K562 (cell line): ENCODE data around the gene ARHGEF25. TPM values are rescaled to one million over a fixed set of nuclear protein-coding genes. Genes with fewer than 3 reads are reported as not detected.

ENCODE experiments used
- ATAC-seq: fragments of 200-7000 bp; cut with Tn5 transposase; 3 replicates; pipeline ENCODE4 v1.9.1; 2020; ENCODE audit warnings: moderate library complexity
- BruUV-seq: library from RNA; stranded (reverse); fragments of 400-500 nt; replicated peaks from 2 replicates; lab custom pipeline; 2021; lab: Mats Ljungman, UMichigan
- CTCF ChIA-PET: fragments of 300-600 bp; formaldehyde crosslinking; extraction: SDS; loops from one replicate; lab custom pipeline; 2021; ENCODE audit warnings: low intra/inter-chr PET ratio; lab: Yijun Ruan, JAX
- POLR2A ChIA-PET: fragments of 300-600, 350-650 bp; sonication (Branson Sonifier 250); formaldehyde crosslinking; extraction: SDS; loops from one replicate; lab custom pipeline; 2021; ENCODE audit warnings: antibody characterized with exemption, inconsistent platforms; lab: Yijun Ruan, JAX
- DNase-seq, 4 experiments: peaks; one replicate each; pipeline versions ENCODE4 v3.0.0 to v3.0.0-alpha.2; 2011 to 2018; ENCODE audit warnings: low spot score in 3 of 4, mixed read lengths in 3 of 4; ENCODE audit errors: extremely low read depth in 1 of 4
- FAIRE-seq: peaks from 2 replicates; lab custom pipeline; 2011; peaks lifted over from hg19 to GRCh38; lab: Jason Lieb, UNC
- H2AFZ ChIP-seq: 2 replicates; pipeline ENCODE4 v1.6.0; 2011; ENCODE audit warnings: low read depth, low read length, control low read depth, inconsistent platforms
- H3K27ac ChIP-seq: fragments of 200-600 bp; 3 replicates; pipeline ENCODE4 v1.8.0; 2011; ENCODE audit warnings: low read depth, mild to moderate bottlenecking, control low read depth, inconsistent platforms, low read length, moderate library complexity, mixed read lengths; ENCODE audit errors: extremely low read depth
- H3K27me3 ChIP-seq, 2 experiments: fragments of 300-600 bp in 1 of 2; 2 replicates in 1 of 2; 3 replicates in 1 of 2; pipeline versions ENCODE4 v1.6.0 to v1.8.0; 2011; ENCODE audit warnings: inconsistent platforms in 2 of 2, low read length in 2 of 2, mild to moderate bottlenecking in 1 of 2, mixed read lengths in 1 of 2, moderate library complexity in 1 of 2; ENCODE audit not compliant: control insufficient read depth in 2 of 2, insufficient read depth in 2 of 2
- H3K36me3 ChIP-seq: fragments of 300-600 bp; 3 replicates; pipeline ENCODE4 v1.8.0; 2011; ENCODE audit warnings: mild to moderate bottlenecking, low read length, inconsistent platforms; ENCODE audit not compliant: control insufficient read depth, insufficient read depth
- H3K4me1 ChIP-seq, 2 experiments: fragments of 200-600 bp in 1 of 2; replicated peaks in 1 of 2; 2 replicates in 1 of 2; 3 replicates in 1 of 2; pipeline versions ENCODE4 v1.5.1 to v1.8.0; 2011; ENCODE audit warnings: inconsistent platforms in 2 of 2, low read length in 2 of 2, mild to moderate bottlenecking in 1 of 2, mixed read lengths in 1 of 2, moderate library complexity in 1 of 2; ENCODE audit not compliant: control insufficient read depth in 2 of 2, insufficient read depth in 2 of 2
- H3K4me2 ChIP-seq: 2 replicates; pipeline ENCODE4 v1.6.1; 2011; ENCODE audit warnings: low read length, control low read depth, inconsistent platforms, mixed read lengths; ENCODE audit not compliant: insufficient read depth
- H3K4me3 ChIP-seq: fragments of 200-600 bp; sonication (generic), shearing (Covaris generic); 2 replicates; pipeline ENCODE4 v1.5.1; 2016; ENCODE audit warnings: control low read depth, inconsistent platforms
- H3K79me2 ChIP-seq: fragments of 200-600 bp; 3 replicates; pipeline ENCODE4 v1.8.0; 2011; ENCODE audit warnings: low read length, inconsistent platforms; ENCODE audit not compliant: control insufficient read depth, insufficient read depth
- H3K9ac ChIP-seq, 2 experiments: 2 replicates each; pipeline versions ENCODE4 v1.6.0 to v1.6.1; 2011; ENCODE audit warnings: low read depth in 2 of 2, low read length in 2 of 2, control low read depth in 1 of 2, inconsistent platforms in 1 of 2, mild to moderate bottlenecking in 1 of 2, mixed read lengths in 1 of 2; ENCODE audit not compliant: insufficient read depth in 1 of 2
- H3K9me1 ChIP-seq: one replicate; pipeline ENCODE4 v1.6.0; 2011; ENCODE audit warnings: inconsistent platforms, mild to moderate bottlenecking, low read length, moderate library complexity; ENCODE audit not compliant: control insufficient read depth, insufficient read depth
- H3K9me3 ChIP-seq: replicated peaks from 2 replicates; pipeline ENCODE4 v1.5.1; 2011; ENCODE audit warnings: low read depth, low read length, inconsistent platforms; ENCODE audit not compliant: control insufficient read depth, insufficient read depth
- H4K20me1 ChIP-seq: replicated peaks from 2 replicates; pipeline ENCODE4 v1.6.1; 2011; ENCODE audit warnings: low read length, inconsistent platforms, mixed read lengths; ENCODE audit not compliant: control insufficient read depth, insufficient read depth
- FOXP4 ChIP-seq: sonication (generic); formaldehyde crosslinking; IDR thresholded peaks from 2 replicates; pipeline ENCODE4 v1.8.0; 2022; ENCODE audit warnings: mild to moderate bottlenecking, missing genetic modification reagents, borderline replicate concordance
- HMGXB4 ChIP-seq: sonication (generic); formaldehyde crosslinking; IDR thresholded peaks from 2 replicates; pipeline ENCODE4 v1.8.1; 2023; ENCODE audit warnings: mild to moderate bottlenecking, missing genetic modification reagents
- KLF16 ChIP-seq: IDR thresholded peaks from 2 replicates; pipeline ENCODE4 v1.6.1; 2016; ENCODE audit warnings: antibody characterized with exemption
- MCM3 ChIP-seq: fragments of 450-650 bp; IDR thresholded peaks from 2 replicates; pipeline ENCODE4 v1.6.1; 2016
- MTF1 ChIP-seq: fragments of 250-450 bp; sonication (Bioruptor Pico); IDR thresholded peaks from 2 replicates; pipeline ENCODE4 v1.9.0; 2021; ENCODE audit warnings: moderate library complexity, mild to moderate bottlenecking, inconsistent platforms, borderline replicate concordance
- NFE2L1 ChIP-seq: fragments of 450-650 bp; IDR thresholded peaks from 2 replicates; pipeline ENCODE4 v1.6.1; 2016; ENCODE audit warnings: missing genetic modification characterization, low read depth, mild to moderate bottlenecking, missing compliant biosample characterization, moderate library complexity, borderline replicate concordance
- SOX6 ChIP-seq: fragments of 450-650 bp; IDR thresholded peaks from 2 replicates; pipeline ENCODE4 v1.6.1; 2014; ENCODE audit warnings: mild to moderate bottlenecking
- ZBTB33 ChIP-seq: sonication (generic); formaldehyde crosslinking; IDR thresholded peaks from 2 replicates; pipeline ENCODE4 v1.8.1; 2023; ENCODE audit warnings: mild to moderate bottlenecking, missing genetic modification reagents
- ZNF584 ChIP-seq: fragments of 200-800 bp; sonication (Bioruptor generic); IDR thresholded peaks from 2 replicates; pipeline ENCODE4 v1.6.1; 2016; ENCODE audit warnings: low read depth, mild to moderate bottlenecking, missing genetic modification characterization, missing compliant biosample characterization
- WGBS: fragments of 100-300 bp; shearing (Covaris generic); methylation state at CpG from one replicate; pipeline ENCODE4 v1.1.6; 2016; ENCODE audit warnings: low coverage, mixed read lengths; ENCODE audit not compliant: insufficient coverage; ENCODE audit errors: missing lambda C conversion rate; 5-methylcytosine and 5-hydroxymethylcytosine counted together
- in situ Hi-C: fragments of 300-500 bp; cut with MboI; formaldehyde crosslinking; loops from 4 replicates; pipeline ENCODE4 v1.15.0; 2018; ENCODE audit warnings: inconsistent platforms, mixed read lengths
- intact Hi-C: fragments of 100-400 bp; cut with micrococcal nuclease; formaldehyde crosslinking; loops from 2 replicates; pipeline ENCODE4 v1.14.2; 2022
- polyA plus RNA-seq, 8 experiments: library from polyadenylated mRNA; depleted of rRNA in 4 of 8; stranded (reverse) in 5 of 8; unstranded in 3 of 8; fragments of >200 nt; fragmentation: Nextera tagmentation in 2 of 8; fragmentation: Illumina TruSeq in 1 of 8; extraction: Ambion mirVana in 2 of 8; extraction: Trizol in 1 of 8; gene quantifications; 2 replicates each; pipeline versions ENCODE4 v1.2.1 to v1.2.3, GENCODE V29; 2011 to 2014; ENCODE audit warnings: inconsistent platforms in 1 of 8, missing spikeins in 1 of 8
- total RNA-seq, 7 experiments: library from RNA; depleted of rRNA in 6 of 7; stranded (reverse); fragments of >200 nt in 6 of 7; fragmentation: Illumina TruSeq in 2 of 7; extraction: Trizol in 2 of 7; gene quantifications; 2 replicates each; pipeline versions ENCODE4 v1.2.1 to v1.2.3, GENCODE V29; 2011 to 2021; ENCODE audit warnings: low replicate concordance in 1 of 7

ARHGEF25 gene
- total and polyA plus RNA-seq, 9 of the 15 experiments (the other 6 are each of a cell fraction or from before 2014, with no cell fraction given): 0.13 to 17.3 (median 11.6) TPM

GRCh38 chr12:57620245-57620935 lies 9.2 kb downstream of the ARHGEF25 start:
- no TSS peak for BruUV-seq
- DNase-seq: no peak
- Histone ChIP-seq H3K9me1 (no peaks in the 10 kb centered on the region), H3K4me3 (no peak overlapping the region), H3K4me2 (no peak overlapping the region), H3K79me2 (no peaks in the 10 kb centered on the region), H3K27me3 (no peaks in the 10 kb centered on the region), H3K9ac (no peak overlapping the region), H3K9me3 (no peaks in the 10 kb centered on the region), H2AFZ (no peak overlapping the region), H4K20me1 (no peaks in the 10 kb centered on the region), H3K27ac (no peak overlapping the region), H3K4me1 (peaks cover 34 to 41% of the 10 kb centered on the region in 2 experiments), H3K36me3 (peaks cover 11% of the 10 kb centered on the region; the same call in 2 of the 3 replicates)
- intact Hi-C loops (loop anchor here (5.0 kb wide), 1 partner anchor 98 kb away; the partner anchor contains the start of genes DDIT3 and MBD6), in situ Hi-C loops (no loop called here)
- TF ChIP-seq NFE2L1 (tag) (no peak), ZNF584 (no peak), MCM3 (no peak), ZBTB33 (CRISPR knock-in tag) (no peak), HMGXB4 (no peak), KLF16 (no peak), MTF1 (CRISPR knock-in tag) (no peak), SOX6 (no peak), FOXP4 (CRISPR knock-in tag) (no peak)
- ChIA-PET CTCF (interaction anchor here (2.7 kb wide), 1 partner anchor 38 kb away, joined by 36 read pairs; no protein-coding TSS in a partner anchor), POLR2A (interaction anchor here (0.7 to 1.4 kb wide), 8 partner anchors 8 to 256 kb away, joined by 3 to 6 read pairs (median 4); partner anchors contain the start of genes ARHGEF25, B4GALNT1, DDIT3 and TSPAN31)
- FAIRE-seq: no peak
- no peak for ATAC-seq
- 72% methylated on average over 13 of the region's 13 CpGs for WGBS
